GM12873 (cell line): ENCODE measurements around the gene SMARCE1.

Source experiments
- TF ChIP-seq, protein P1 (sequence below): IDR thresholded peaks from 2 replicates; pipeline ENCODE4 v1.5.1; 2012; ENCODE audit warnings: low read depth, mild to moderate bottlenecking, moderate library complexity, low read length, control low read depth; ENCODE audit not compliant: insufficient read depth; ENCODE audit errors: missing control alignments

The SMARCE1 gene

GRCh38 chr17:40645943-40646342 is 1.7 kb downstream of the SMARCE1 start:
- TF ChIP-seq, protein P1, sequence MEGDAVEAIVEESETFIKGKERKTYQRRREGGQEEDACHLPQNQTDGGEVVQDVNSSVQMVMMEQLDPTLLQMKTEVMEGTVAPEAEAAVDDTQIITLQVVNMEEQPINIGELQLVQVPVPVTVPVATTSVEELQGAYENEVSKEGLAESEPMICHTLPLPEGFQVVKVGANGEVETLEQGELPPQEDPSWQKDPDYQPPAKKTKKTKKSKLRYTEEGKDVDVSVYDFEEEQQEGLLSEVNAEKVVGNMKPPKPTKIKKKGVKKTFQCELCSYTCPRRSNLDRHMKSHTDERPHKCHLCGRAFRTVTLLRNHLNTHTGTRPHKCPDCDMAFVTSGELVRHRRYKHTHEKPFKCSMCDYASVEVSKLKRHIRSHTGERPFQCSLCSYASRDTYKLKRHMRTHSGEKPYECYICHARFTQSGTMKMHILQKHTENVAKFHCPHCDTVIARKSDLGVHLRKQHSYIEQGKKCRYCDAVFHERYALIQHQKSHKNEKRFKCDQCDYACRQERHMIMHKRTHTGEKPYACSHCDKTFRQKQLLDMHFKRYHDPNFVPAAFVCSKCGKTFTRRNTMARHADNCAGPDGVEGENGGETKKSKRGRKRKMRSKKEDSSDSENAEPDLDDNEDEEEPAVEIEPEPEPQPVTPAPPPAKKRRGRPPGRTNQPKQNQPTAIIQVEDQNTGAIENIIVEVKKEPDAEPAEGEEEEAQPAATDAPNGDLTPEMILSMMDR, result no peak

DNA sequence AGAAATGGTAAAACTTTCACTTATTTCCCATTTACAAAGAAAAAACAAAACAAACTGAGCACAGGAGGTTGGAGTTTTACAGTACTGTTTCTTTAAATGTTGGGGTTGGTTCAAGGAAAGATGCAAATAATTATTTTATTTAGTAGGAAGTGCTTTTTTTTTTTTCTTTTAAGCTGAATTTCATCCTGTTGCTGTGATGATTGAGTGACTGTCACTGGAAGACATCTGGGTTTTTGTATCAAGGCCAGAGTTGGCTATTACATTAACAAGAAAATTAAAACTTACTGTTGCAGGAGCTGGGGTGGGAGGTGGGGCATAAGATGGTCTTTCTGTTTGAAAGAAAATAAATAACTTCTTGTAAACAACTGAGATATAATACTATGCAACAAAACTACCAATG is 2.3 kb downstream of the SMARCE1 start:
- TF ChIP-seq, protein P1, result no peak

DNA sequence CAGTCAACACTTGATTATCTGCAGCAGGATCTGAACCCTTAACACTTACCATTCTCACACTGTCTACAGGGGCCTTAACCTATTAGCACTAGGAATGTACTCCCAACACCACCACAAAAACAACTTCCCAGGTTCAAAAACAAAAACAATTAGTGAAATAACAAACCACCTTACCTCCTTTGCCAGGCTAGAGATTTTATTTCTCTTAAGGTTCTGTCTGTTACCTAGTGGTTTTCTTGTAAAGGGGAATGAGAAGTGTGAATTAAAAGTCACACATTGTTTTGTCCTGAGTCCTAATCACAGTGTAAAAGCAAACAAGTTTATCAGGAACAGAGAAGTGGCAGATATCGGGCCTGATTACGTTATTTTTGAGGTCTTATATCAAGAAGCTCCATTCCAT is 9.7 kb downstream of the SMARCE1 start:
- TF ChIP-seq, protein P1, result no peak

GRCh38 chr17:40633871-40634270 is 13.7 kb downstream of the SMARCE1 start:
- TF ChIP-seq, protein P1, result no peak

GRCh38 chr17:40632216-40632615 is 15.4 kb downstream of the SMARCE1 start:
- TF ChIP-seq, protein P1, result no peak

DNA sequence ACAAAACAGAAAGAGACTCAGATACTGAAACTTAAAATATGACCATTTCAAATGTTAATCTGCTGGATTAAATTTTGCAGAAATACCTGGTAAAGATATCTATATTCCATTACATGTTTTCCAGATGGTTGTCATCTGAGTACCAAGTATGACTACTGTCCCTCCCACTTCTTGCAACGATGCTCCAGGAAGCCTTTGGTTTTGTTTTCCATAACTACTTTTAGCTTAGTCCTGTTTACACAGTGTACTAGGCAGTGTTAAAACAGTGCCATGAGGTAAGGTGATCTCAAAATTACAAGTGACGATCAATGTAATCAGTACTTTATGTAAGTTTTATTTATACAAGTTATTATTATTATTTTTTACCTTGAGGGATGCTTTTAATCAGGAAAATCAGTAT is 17.8 kb downstream of the SMARCE1 start:
- TF ChIP-seq, protein P1, result no peak

GRCh38 chr17:40625311-40625710 is 22.3 kb downstream of the SMARCE1 start:
- TF ChIP-seq, protein P1, result no peak

DNA sequence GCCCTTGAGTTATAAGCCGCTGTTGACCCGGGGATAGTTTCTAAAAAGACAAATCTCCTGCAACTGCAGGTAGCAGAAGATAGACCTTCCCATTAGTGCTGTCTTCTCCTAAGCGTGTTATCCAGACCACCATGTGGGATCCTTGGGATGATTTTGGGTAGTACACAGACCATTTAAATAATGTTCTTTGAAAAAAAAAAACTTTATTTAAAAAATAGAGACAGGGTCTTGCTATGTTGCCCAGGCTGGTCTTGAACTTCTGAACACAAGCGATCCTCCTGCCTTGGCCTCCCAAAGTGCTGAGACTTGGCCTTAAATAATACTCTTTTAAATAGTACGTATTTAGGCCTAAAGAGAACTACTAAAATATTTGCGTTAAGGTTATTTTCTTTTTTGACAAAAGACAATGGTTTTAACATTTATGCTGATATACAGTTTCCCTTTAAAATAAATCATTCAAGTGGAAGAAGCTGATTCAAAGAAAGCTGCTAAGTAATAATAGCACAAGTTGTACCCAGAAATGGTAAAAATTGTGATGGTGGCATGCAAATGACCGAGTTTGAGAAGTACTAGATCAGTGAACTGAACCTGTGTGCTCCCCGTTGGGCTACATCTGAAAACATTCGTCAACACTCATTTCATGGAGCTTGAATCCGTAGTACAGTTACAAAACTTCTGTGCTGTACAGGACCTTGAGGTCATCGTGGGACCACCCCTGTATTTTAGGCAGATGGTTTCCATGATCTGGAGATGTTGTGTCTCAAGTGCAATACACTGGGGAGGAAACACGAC is 24.0 kb downstream of the SMARCE1 start:
- TF ChIP-seq, protein P1, result no peak
